ENCODE results near the gene POU2F1.

Gene POU2F1

GRCh38 chr1:167457936-167458584, 237.4 kb downstream of the POU2F1 start:
- Histone ChIP-seq H3K9ac (ENCODE audit: low read depth, low read length) (no peak overlapping the region), H3K27me3 (ENCODE audit: insufficient read depth, low read length) (peaks cover 49% of the 10 kb centered on the region), H3K9me3 (ENCODE audit: insufficient read depth, low read depth, low read length) (no peaks in the 10 kb centered on the region), H3K4me1 (ENCODE audit: insufficient read depth, low read length) (peaks cover 17% of the 10 kb centered on the region), H3K4me3 (ENCODE audit: low read length) (no peak overlapping the region), H3K27ac (ENCODE audit: low read depth, low read length) (no peak overlapping the region), H3K36me3 (ENCODE audit: insufficient read depth, low read length) (no peaks in the 10 kb centered on the region)
- 83% methylated on average over 11 of the region's 11 CpGs for WGBS

GRCh38 chr1:167460836-167461235, 240.2 kb downstream of the POU2F1 start:
- Histone ChIP-seq H3K27me3 (ENCODE audit: insufficient read depth, low read length) (peaks cover 21% of the 10 kb centered on the region), H3K4me3 (ENCODE audit: low read length) (no peak overlapping the region), H3K27ac (ENCODE audit: low read depth, low read length) (no peak overlapping the region), H3K4me1 (ENCODE audit: insufficient read depth, low read length) (peaks cover 31% of the 10 kb centered on the region), H3K9ac (ENCODE audit: low read depth, low read length) (no peak overlapping the region), H3K36me3 (ENCODE audit: insufficient read depth, low read length) (no peaks in the 10 kb centered on the region), H3K9me3 (ENCODE audit: insufficient read depth, low read depth, low read length) (no peaks in the 10 kb centered on the region)
- 92% methylated on average over 14 of the region's 14 CpGs for WGBS

DNA sequence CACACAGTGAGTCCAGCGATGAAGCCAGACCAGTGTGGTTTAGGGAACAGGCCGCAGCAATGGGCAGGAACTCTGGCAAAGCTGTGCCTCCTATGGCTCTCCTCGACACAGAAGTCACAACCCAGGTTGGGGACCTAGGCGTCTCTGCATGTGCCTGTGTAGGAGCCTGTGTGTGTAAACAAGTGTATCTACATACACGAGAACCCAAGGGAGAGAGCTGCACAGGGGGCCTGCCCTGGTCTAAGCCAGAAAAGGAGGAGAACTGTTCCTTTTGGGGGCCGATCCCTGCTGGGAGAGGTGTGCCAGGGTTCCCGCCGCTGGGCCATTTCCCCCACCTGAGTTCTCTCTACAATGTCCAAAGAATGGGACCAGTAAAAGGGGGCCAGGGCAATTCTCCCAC, 241.7 kb downstream of the POU2F1 start:
- Histone ChIP-seq H3K27ac (ENCODE audit: low read depth, low read length) (no peak overlapping the region), H3K4me3 (ENCODE audit: low read length) (no peak overlapping the region), H3K27me3 (ENCODE audit: insufficient read depth, low read length) (peaks cover 6% of the 10 kb centered on the region), H3K9me3 (ENCODE audit: insufficient read depth, low read depth, low read length) (no peaks in the 10 kb centered on the region), H3K4me1 (ENCODE audit: insufficient read depth, low read length) (peaks cover 33% of the 10 kb centered on the region), H3K9ac (ENCODE audit: low read depth, low read length) (no peak overlapping the region), H3K36me3 (ENCODE audit: insufficient read depth, low read length) (no peaks in the 10 kb centered on the region)
- WGBS, result 89% methylated on average over 8 of the region's 8 CpGs

DNA sequence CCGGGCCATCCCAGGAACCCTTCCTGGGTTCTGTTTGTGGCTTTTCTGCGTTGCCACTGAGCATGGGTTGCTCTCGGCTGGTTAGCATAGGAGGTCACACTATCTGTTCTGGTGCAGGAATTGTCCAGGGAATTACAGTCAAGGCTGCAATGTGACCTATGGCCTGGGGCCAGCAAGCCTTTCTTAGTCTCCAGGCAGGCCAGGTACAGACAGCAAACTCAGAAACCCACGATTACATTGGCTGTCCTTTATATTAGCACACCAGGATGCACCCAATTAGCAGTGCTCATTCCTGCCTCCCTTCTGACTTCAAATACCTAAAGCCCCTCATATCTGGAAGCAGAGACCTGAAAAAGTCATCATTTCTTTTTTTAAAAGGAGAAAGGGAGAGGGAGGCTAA, 242.4 kb downstream of the POU2F1 start:
- no peak overlapping the region for H3K4me3 ChIP-seq (ENCODE audit: low read length)
- 84% methylated on average over 4 of the region's 4 CpGs for WGBS

DNA sequence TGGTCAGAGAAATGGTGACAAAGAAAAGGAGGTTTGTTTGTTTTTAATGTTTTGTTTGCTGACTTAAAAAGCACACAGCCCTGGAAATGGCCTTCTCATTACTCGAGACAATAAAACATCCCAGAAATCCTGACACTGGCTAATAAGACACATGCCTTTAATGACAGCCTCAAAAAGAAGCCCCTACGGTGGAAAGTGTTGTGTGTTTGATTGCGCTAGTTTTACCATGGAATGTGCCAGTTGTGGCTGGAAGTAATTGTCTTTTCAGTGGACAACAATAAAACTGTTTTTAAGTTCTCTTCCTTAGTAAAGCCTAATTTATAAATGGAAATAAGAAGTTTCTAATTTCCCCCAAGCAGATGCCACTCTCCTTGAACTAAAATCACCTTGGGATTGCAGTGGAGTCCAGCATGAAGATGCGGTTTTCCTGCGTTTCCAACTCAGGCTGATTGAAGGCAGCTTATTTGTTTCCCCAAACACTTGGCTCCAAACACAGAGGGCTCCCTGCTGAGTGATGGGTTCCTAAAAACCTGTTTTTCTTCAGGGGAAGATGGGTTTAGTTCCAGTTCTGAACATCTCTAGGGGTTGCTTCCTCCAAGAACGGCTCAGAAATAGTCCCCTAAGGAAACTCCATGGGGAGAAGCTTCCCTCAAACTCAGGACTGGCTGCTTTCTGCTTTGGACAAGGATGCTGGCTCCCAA, 243.3 kb downstream of the POU2F1 start:
- H3K4me1 ChIP-seq (ENCODE audit: insufficient read depth, low read length), result peaks cover 44% of the 10 kb centered on the region
- H3K9ac ChIP-seq (ENCODE audit: low read depth, low read length), result no peak overlapping the region
- no peaks in the 10 kb centered on the region for H3K9me3 ChIP-seq (ENCODE audit: insufficient read depth, low read depth, low read length)
- H3K36me3 ChIP-seq (ENCODE audit: insufficient read depth, low read length), result no peaks in the 10 kb centered on the region
- H3K27ac ChIP-seq (ENCODE audit: low read depth, low read length), result no peak overlapping the region
- no peak overlapping the region for H3K4me3 ChIP-seq (ENCODE audit: low read length)
- no peaks in the 10 kb centered on the region for H3K27me3 ChIP-seq (ENCODE audit: insufficient read depth, low read length)
- 77% methylated on average over 6 of the region's 6 CpGs for WGBS

More for the DNA sequence above, 242.4 kb downstream of the POU2F1 start:
- Histone ChIP-seq H3K4me1 (ENCODE audit: insufficient read depth, low read length) (peaks cover 36% of the 10 kb centered on the region), H3K27me3 (ENCODE audit: insufficient read depth, low read length) (no peaks in the 10 kb centered on the region), H3K9me3 (ENCODE audit: insufficient read depth, low read depth, low read length) (no peaks in the 10 kb centered on the region), H3K27ac (ENCODE audit: low read depth, low read length) (no peak overlapping the region), H3K9ac (ENCODE audit: low read depth, low read length) (no peak overlapping the region), H3K36me3 (ENCODE audit: insufficient read depth, low read length) (no peaks in the 10 kb centered on the region)

GRCh38 chr1:167465018-167465417, 244.3 kb downstream of the POU2F1 start:
- Histone ChIP-seq H3K9ac (ENCODE audit: low read depth, low read length) (no peak overlapping the region), H3K27ac (ENCODE audit: low read depth, low read length) (no peak overlapping the region)
- WGBS, result 75% methylated on average over 2 of the region's 2 CpGs

DNA sequence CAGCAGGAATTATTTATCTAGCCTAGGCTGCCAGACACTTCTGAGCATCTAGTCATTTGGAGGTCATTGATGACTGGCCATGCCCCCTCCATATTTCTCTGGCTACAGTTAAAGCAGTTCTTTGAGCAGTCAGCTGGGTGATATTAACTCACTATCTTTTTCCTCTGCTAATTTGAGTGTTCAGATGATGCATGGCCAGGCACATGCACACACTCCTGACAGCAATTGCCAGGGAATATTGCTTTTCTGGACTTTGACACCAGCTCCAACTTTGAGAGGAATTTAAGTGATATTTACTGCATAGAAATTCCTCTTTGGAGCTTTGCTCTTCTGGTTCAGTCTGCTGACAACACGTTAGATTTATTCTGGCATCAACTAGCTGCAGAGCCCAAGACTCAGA, 245.1 kb downstream of the POU2F1 start:
- H3K27me3 ChIP-seq (ENCODE audit: insufficient read depth, low read length), result no peaks in the 10 kb centered on the region
- no peaks in the 10 kb centered on the region for H3K36me3 ChIP-seq (ENCODE audit: insufficient read depth, low read length)
- H3K4me1 ChIP-seq (ENCODE audit: insufficient read depth, low read length), result peaks cover 44% of the 10 kb centered on the region
- no peak overlapping the region for H3K9ac ChIP-seq (ENCODE audit: low read depth, low read length)
- H3K9me3 ChIP-seq (ENCODE audit: insufficient read depth, low read depth, low read length), result no peaks in the 10 kb centered on the region
- WGBS, result 80% methylated on average over 1 of the region's 1 CpG
- H3K27ac ChIP-seq (ENCODE audit: low read depth, low read length), result no peak overlapping the region
- H3K4me3 ChIP-seq (ENCODE audit: low read length), result no peak overlapping the region

More at GRCh38 chr1:167465018-167465417, 244.3 kb downstream of the POU2F1 start:
- Histone ChIP-seq H3K9me3 (ENCODE audit: insufficient read depth, low read depth, low read length) (no peaks in the 10 kb centered on the region), H3K4me3 (ENCODE audit: low read length) (no peak overlapping the region), H3K27me3 (ENCODE audit: insufficient read depth, low read length) (no peaks in the 10 kb centered on the region), H3K4me1 (ENCODE audit: insufficient read depth, low read length) (peaks cover 44% of the 10 kb centered on the region), H3K36me3 (ENCODE audit: insufficient read depth, low read length) (no peaks in the 10 kb centered on the region)

- no peak overlapping the region for H3K9ac ChIP-seq (ENCODE audit: low read depth, low read length)
- WGBS, result 60% methylated on average over 15 of the region's 15 CpGs
- no peak overlapping the region for H3K27ac ChIP-seq (ENCODE audit: low read depth, low read length)
- H3K36me3 ChIP-seq (ENCODE audit: insufficient read depth, low read length), result no peaks in the 10 kb centered on the region
- H3K27me3 ChIP-seq (ENCODE audit: insufficient read depth, low read length), result no peaks in the 10 kb centered on the region
- H3K9me3 ChIP-seq (ENCODE audit: insufficient read depth, low read depth, low read length), result no peaks in the 10 kb centered on the region
- H3K4me1 ChIP-seq (ENCODE audit: insufficient read depth, low read length), result peaks cover 44% of the 10 kb centered on the region
- no peak overlapping the region for H3K4me3 ChIP-seq (ENCODE audit: low read length)
Measured at GRCh38 chr1:167467126-167467710, 246.5 kb downstream of the POU2F1 start.

- H3K9ac ChIP-seq (ENCODE audit: low read depth, low read length), result no peak overlapping the region
- H3K9me3 ChIP-seq (ENCODE audit: insufficient read depth, low read depth, low read length), result no peaks in the 10 kb centered on the region
- peaks cover 47% of the 10 kb centered on the region for H3K4me1 ChIP-seq (ENCODE audit: insufficient read depth, low read length)
- no peak overlapping the region for H3K27ac ChIP-seq (ENCODE audit: low read depth, low read length)
- H3K27me3 ChIP-seq (ENCODE audit: insufficient read depth, low read length), result no peaks in the 10 kb centered on the region
- H3K36me3 ChIP-seq (ENCODE audit: insufficient read depth, low read length), result no peaks in the 10 kb centered on the region
- WGBS, result 79% methylated on average over 7 of the region's 9 CpGs
- no peak overlapping the region for H3K4me3 ChIP-seq (ENCODE audit: low read length)
Measured at GRCh38 chr1:167467752-167468151, 247.1 kb downstream of the POU2F1 start.

DNA sequence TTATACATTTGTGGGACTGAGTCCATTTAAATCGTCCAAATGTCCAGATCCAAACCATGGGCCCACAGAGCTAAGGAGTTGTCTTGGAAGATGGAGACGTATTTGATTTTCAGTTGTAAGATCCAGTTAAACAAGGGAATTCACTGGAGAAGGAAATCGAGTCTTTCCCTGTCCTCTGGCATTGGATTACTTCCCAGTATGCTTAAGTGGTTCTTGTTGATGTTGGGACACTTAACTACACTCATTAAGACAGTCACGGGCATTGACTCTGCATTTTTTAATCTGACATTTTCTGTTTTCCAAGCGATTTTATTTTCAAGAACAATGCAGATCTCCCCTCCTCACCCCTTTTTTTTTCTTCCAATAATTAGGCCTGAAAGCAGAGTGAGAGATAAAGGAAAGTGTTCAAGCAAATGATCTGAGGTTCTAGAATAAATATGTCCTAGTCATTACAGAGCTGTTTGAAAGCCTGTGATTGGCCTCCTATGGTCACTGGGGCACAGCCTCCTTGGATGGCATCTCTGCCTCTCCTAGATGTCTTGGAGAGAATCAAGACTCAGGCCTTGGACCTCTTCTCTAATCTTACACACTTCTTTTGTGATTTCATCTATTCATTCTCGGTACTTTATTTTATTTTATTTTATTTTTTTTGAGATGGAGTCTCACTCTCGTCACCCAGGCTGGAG, 248.7 kb downstream of the POU2F1 start:
- H3K36me3 ChIP-seq (ENCODE audit: insufficient read depth, low read length), result no peaks in the 10 kb centered on the region
- H3K9me3 ChIP-seq (ENCODE audit: insufficient read depth, low read depth, low read length), result no peaks in the 10 kb centered on the region
- no peak overlapping the region for H3K4me3 ChIP-seq (ENCODE audit: low read length)
- WGBS, result 92% methylated on average over 6 of the region's 7 CpGs
- H3K27me3 ChIP-seq (ENCODE audit: insufficient read depth, low read length), result no peaks in the 10 kb centered on the region
- H3K9ac ChIP-seq (ENCODE audit: low read depth, low read length), result no peak overlapping the region
- H3K27ac ChIP-seq (ENCODE audit: low read depth, low read length), result no peak overlapping the region
- H3K4me1 ChIP-seq (ENCODE audit: insufficient read depth, low read length), result peaks cover 45% of the 10 kb centered on the region

GRCh38 chr1:167471568-167471967, 250.9 kb downstream of the POU2F1 start:
- H3K27me3 ChIP-seq (ENCODE audit: insufficient read depth, low read length), result no peaks in the 10 kb centered on the region
- peaks cover 3% of the 10 kb centered on the region; the same call in 1 of the 2 replicates for H3K9me3 ChIP-seq (ENCODE audit: insufficient read depth, low read depth, low read length)
- WGBS, result 88% methylated on average over 5 of the region's 5 CpGs
- peaks cover 33% of the 10 kb centered on the region for H3K4me1 ChIP-seq (ENCODE audit: insufficient read depth, low read length)
- H3K4me3 ChIP-seq (ENCODE audit: low read length), result no peak overlapping the region
- H3K9ac ChIP-seq (ENCODE audit: low read depth, low read length), result no peak overlapping the region
- no peaks in the 10 kb centered on the region for H3K36me3 ChIP-seq (ENCODE audit: insufficient read depth, low read length)
- H3K27ac ChIP-seq (ENCODE audit: low read depth, low read length), result no peak overlapping the region

All from HUES64 (cell line).